HCT116 (cell line): ENCODE results near the gene HPF1. TPM values are rescaled to one million over a fixed set of nuclear protein-coding genes. Genes with fewer than 3 reads are reported as not detected.

Experiments
- ATAC-seq: fragments of 200-7000 bp; cut with Tn5 transposase; 2 replicates; pipeline ENCODE4 v1.9.1; 2020; ENCODE audit warnings: mild to moderate bottlenecking, moderate library complexity
- BruUV-seq: library from RNA; stranded (reverse); fragments of 400-500 nt; replicated peaks from 2 replicates; lab custom pipeline; 2021; lab: Mats Ljungman, UMichigan
- CTCF ChIA-PET: fragments of 300-600 bp; sonication (Branson Sonifier 250); formaldehyde crosslinking; loops from one replicate; lab custom pipeline; 2021; ENCODE audit warnings: antibody characterized with exemption; lab: Charles Lee
- POLR2A ChIA-PET: fragments of 300-600, 350-600 bp; sonication (Branson Sonifier 250); formaldehyde crosslinking; loops from one replicate; lab custom pipeline; 2021; ENCODE audit warnings: antibody characterized with exemption; lab: Charles Lee
- RAD21 ChIA-PET, 2 experiments: fragments of 300-600 bp; sonication (Branson Sonifier 250); formaldehyde crosslinking; loops; one replicate each; lab custom pipeline; 2023; ENCODE audit warnings: low total read pairs in 2 of 2; ENCODE audit not compliant: uncharacterized antibody in 2 of 2, unreplicated experiment in 2 of 2, low non-redundant PET in 1 of 2; lab: Charles Lee
- DNase-seq: peaks from one replicate; pipeline ENCODE4 v3.0.0-alpha.2; 2010; ENCODE audit warnings: low read depth, low spot score
- H2AFZ ChIP-seq: fragments of 200-600 bp; shearing (Covaris generic), sonication (generic); 2 replicates; pipeline ENCODE4 v1.6.1; 2017; ENCODE audit warnings: low read depth, mixed run types, mixed read lengths, antibody characterized with exemption, low read length; ENCODE audit not compliant: poor library complexity, severe bottlenecking
- H3K27ac ChIP-seq: 2 replicates; pipeline ENCODE4 v1.5.1; 2012; ENCODE audit warnings: low read depth, low read length
- H3K27me3 ChIP-seq: fragments of 200-600 bp; sonication (generic); 2 replicates; pipeline ENCODE4 v1.6.1; 2016; ENCODE audit warnings: mixed run types, low read length, mixed read lengths; ENCODE audit not compliant: insufficient read depth
- H3K36me3 ChIP-seq, 2 experiments: fragments of 200-500 bp in 1 of 2; fragments of 200-600 bp in 1 of 2; sonication (Bioruptor generic) in 1 of 2; sonication (generic) in 1 of 2; 2 replicates each; pipeline versions ENCODE4 v1.5.1 to v1.6.1; 2014 to 2016; ENCODE audit warnings: low read length in 2 of 2, inconsistent platforms in 1 of 2, mixed read lengths in 1 of 2, mixed run types in 1 of 2; ENCODE audit not compliant: insufficient read depth in 2 of 2, control insufficient read depth in 1 of 2
- H3K4me1 ChIP-seq, 2 experiments: fragments of 200-600 bp in 1 of 2; sonication (generic) in 1 of 2; 2 replicates each; pipeline versions ENCODE4 v1.5.1 to v1.6.1; 2012 to 2017; ENCODE audit warnings: low read length in 2 of 2, inconsistent platforms in 1 of 2, mild to moderate bottlenecking in 1 of 2, mixed read lengths in 1 of 2, mixed run types in 1 of 2, moderate library complexity in 1 of 2; ENCODE audit not compliant: insufficient read depth in 2 of 2, control insufficient read depth in 1 of 2
- H3K4me2 ChIP-seq: fragments of 200-600 bp; sonication (generic); 2 replicates; pipeline ENCODE4 v1.6.1; 2017; ENCODE audit warnings: mixed run types, low read length, mixed read lengths
- H3K4me3 ChIP-seq, 2 experiments: fragments of 200-600 bp in 1 of 2; sonication (generic) in 1 of 2; replicated peaks in 1 of 2; 2 replicates each; pipeline ENCODE4 v1.5.1; 2011 to 2016; ENCODE audit warnings: low read length in 2 of 2, control low read depth in 1 of 2, low read depth in 1 of 2, mild to moderate bottlenecking in 1 of 2, mixed read lengths in 1 of 2, mixed run types in 1 of 2
- H3K79me2 ChIP-seq: fragments of 200-600 bp; sonication (generic); 2 replicates; pipeline ENCODE4 v1.6.1; 2017; ENCODE audit warnings: mild to moderate bottlenecking, mixed run types, low read length, moderate library complexity, mixed read lengths; ENCODE audit not compliant: insufficient read depth
- H3K9ac ChIP-seq: fragments of 200-600 bp; sonication (generic); 2 replicates; pipeline ENCODE4 v1.6.1; 2016; ENCODE audit warnings: low read length, mixed read lengths
- H3K9me2 ChIP-seq: fragments of 200-600 bp; sonication (generic), shearing (Covaris generic); 2 replicates; pipeline ENCODE4 v1.6.1; 2017; ENCODE audit warnings: mixed run types, mild to moderate bottlenecking, moderate library complexity; ENCODE audit not compliant: insufficient read depth
- H3K9me3 ChIP-seq, 2 experiments: fragments of 200-500 bp in 1 of 2; fragments of 200-600 bp in 1 of 2; sonication (Bioruptor generic) in 1 of 2; sonication (generic) in 1 of 2; 2 replicates each; pipeline ENCODE4 v1.6.1; 2014 to 2017; ENCODE audit warnings: low read length in 2 of 2, mixed read lengths in 2 of 2, inconsistent platforms in 1 of 2, low read depth in 1 of 2, mild to moderate bottlenecking in 1 of 2, mixed run types in 1 of 2, moderate library complexity in 1 of 2; ENCODE audit not compliant: control insufficient read depth in 1 of 2, insufficient read depth in 1 of 2
- H4K20me1 ChIP-seq: fragments of 200-600 bp; sonication (generic), shearing (Covaris generic); 2 replicates; pipeline ENCODE4 v1.6.1; 2017; ENCODE audit warnings: mixed run types, mild to moderate bottlenecking, moderate library complexity; ENCODE audit not compliant: insufficient read depth
- CBX3 ChIP-seq: IDR thresholded peaks from 2 replicates; pipeline ENCODE4 v1.6.1; 2012; ENCODE audit warnings: low read depth
- FOSL1 ChIP-seq: IDR thresholded peaks from 2 replicates; pipeline ENCODE4 v1.6.1; 2012; ENCODE audit warnings: low read depth
- POLR2A ChIP-seq: IDR thresholded peaks from 2 replicates; pipeline ENCODE4 v1.7.0; 2011; ENCODE audit warnings: borderline replicate concordance; ENCODE audit not compliant: insufficient read depth, insufficient read length; ENCODE audit errors: extremely low read depth
- SP1 ChIP-seq: IDR thresholded peaks from 2 replicates; pipeline ENCODE4 v1.6.1; 2012; ENCODE audit warnings: low read depth
- YY1 ChIP-seq: IDR thresholded peaks from 2 replicates; pipeline ENCODE4 v1.6.1; 2011; ENCODE audit warnings: low read length, low read depth, moderate library complexity, mild to moderate bottlenecking; ENCODE audit not compliant: insufficient replicate concordance; ENCODE audit errors: extremely low read depth
- ZFX ChIP-seq: fragments of 450-650 bp; IDR thresholded peaks from 2 replicates; pipeline ENCODE4 v1.6.1; 2017
- ZNF274 ChIP-seq: fragments of 200-500 bp; sonication (Bioruptor generic); IDR thresholded peaks from 2 replicates; pipeline ENCODE4 v1.6.1; 2014; ENCODE audit warnings: mild to moderate bottlenecking, low read depth, low read length, inconsistent platforms
- intact Hi-C: fragments of 100-400 bp; cut with micrococcal nuclease; formaldehyde crosslinking; loops from 2 replicates; pipeline ENCODE4 v1.10.0; 2022
- total RNA-seq: library from RNA; stranded (reverse); gene quantifications from one replicate; pipeline ENCODE4 v1.2.1, GENCODE V29; 2021; ENCODE audit not compliant: unreplicated experiment
- TF ChIP-seq, protein P1 (sequence below): IDR thresholded peaks from 2 replicates; pipeline ENCODE4 v1.6.1; 2011; ENCODE audit warnings: mild to moderate bottlenecking, low read length, moderate library complexity; ENCODE audit not compliant: insufficient replicate concordance; ENCODE audit errors: extremely low read depth
- TF ChIP-seq, protein P2 (sequence below): IDR thresholded peaks from 2 replicates; pipeline ENCODE4 v1.6.1; 2012
- TF ChIP-seq, protein P3 (sequence below): IDR thresholded peaks from 2 replicates; pipeline ENCODE4 v1.6.1; 2012; ENCODE audit warnings: low read depth

HPF1 gene
- total RNA-seq, 1 experiment from 2014 or later, result 32.6 TPM

DNA sequence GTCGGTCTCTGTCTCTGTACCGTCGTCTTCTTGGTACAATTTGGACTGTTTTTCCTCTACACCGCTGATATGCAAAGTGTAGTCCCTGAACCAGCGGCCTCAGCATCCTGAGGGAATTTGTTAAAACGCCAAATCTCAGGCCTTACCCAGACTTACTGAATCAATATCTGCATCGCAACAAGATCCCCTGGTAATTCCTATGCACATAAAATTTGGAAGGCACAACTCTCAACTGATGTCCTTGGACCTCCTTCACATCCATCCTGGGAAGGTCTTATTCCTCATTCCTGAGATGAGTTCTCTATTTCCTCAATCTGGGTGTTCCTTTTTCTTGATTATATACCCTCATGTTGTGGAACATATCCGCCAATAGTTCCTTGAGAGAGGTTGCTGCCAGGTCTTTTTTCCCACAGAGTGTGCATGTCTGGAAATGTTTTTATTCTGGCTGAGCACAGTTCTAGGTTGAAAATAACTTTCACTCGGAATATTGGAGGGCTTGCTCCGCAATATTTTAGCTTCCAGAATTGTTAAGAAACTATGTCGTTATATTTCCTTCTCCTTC, 738 bp upstream of the HPF1 start:
- ATAC-seq (no peak), DNase-seq (no peak)
- Histone ChIP-seq H2AFZ (peak overlapping the region; percentile 96), H3K27me3 (no peaks in the 10 kb centered on the region), H3K4me3 (peak overlapping the region in 1 of 2 experiments; percentile 97; a peak in 3 of 4 replicates), H4K20me1 (no peaks in the 10 kb centered on the region), H3K36me3 (no peaks in the 10 kb centered on the region), H3K9ac (peak overlapping the region; percentile 76; the same call in 1 of the 2 replicates), H3K4me1 (peaks cover 5 to 19% of the 10 kb centered on the region in 2 experiments; a peak in 2 of 4 replicates), H3K9me3 (no peaks in the 10 kb centered on the region), H3K9me2 (no peaks in the 10 kb centered on the region), H3K79me2 (peaks cover 25% of the 10 kb centered on the region), H3K27ac (no peak overlapping the region), H3K4me2 (peak overlapping the region; percentile 84)
- RAD21 ChIA-PET, result no interaction called here
- POLR2A ChIA-PET, result no interaction called here
- TF ChIP-seq YY1 (no peak), SP1 (no peak)
- TF ChIP-seq, protein P1, sequence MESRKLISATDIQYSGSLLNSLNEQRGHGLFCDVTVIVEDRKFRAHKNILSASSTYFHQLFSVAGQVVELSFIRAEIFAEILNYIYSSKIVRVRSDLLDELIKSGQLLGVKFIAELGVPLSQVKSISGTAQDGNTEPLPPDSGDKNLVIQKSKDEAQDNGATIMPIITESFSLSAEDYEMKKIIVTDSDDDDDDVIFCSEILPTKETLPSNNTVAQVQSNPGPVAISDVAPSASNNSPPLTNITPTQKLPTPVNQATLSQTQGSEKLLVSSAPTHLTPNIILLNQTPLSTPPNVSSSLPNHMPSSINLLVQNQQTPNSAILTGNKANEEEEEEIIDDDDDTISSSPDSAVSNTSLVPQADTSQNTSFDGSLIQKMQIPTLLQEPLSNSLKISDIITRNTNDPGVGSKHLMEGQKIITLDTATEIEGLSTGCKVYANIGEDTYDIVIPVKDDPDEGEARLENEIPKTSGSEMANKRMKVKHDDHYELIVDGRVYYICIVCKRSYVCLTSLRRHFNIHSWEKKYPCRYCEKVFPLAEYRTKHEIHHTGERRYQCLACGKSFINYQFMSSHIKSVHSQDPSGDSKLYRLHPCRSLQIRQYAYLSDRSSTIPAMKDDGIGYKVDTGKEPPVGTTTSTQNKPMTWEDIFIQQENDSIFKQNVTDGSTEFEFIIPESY, result no peak
- TF ChIP-seq, protein P2, sequence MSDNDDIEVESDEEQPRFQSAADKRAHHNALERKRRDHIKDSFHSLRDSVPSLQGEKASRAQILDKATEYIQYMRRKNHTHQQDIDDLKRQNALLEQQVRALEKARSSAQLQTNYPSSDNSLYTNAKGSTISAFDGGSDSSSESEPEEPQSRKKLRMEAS, result no peak
- CTCF ChIA-PET, result no interaction called here
- intact Hi-C loops, result no loop called here
- BruUV-seq, result no TSS peak

DNA sequence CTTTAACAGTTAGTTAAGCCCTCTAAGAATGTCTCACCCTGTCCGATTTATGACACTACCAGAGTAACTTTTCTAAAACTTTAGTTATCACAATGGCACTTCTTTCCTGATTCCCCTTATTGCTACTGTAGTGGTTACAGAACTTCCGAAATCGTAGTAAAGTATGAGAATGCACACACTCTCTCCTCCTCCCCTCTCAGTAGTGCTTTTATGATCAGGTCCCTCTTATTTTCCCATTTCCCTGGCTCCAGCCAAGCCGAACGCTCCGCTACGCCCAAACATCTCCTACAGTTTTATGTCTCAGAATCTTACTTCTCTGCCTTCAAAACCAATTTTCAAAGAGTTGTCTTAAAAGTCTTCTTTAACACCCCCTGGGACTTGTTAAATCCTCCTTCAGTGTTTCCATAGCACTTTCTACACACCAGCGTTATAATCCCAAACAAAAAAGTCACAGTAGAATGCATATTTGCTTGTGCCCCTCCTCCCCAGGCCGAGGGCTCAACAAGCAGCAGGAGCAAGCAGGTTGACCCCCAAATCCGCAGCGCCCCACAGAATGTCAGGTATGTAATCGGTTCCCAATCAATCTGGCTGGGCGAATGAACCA, 671 bp downstream of the HPF1 start:
- no peaks in the 10 kb centered on the region for H3K9me3 ChIP-seq
- TF ChIP-seq ZNF274 (no peak), CBX3 (no peak), ZFX (no peak), POLR2A (no peak), FOSL1 (no peak)
- TF ChIP-seq, protein P3, sequence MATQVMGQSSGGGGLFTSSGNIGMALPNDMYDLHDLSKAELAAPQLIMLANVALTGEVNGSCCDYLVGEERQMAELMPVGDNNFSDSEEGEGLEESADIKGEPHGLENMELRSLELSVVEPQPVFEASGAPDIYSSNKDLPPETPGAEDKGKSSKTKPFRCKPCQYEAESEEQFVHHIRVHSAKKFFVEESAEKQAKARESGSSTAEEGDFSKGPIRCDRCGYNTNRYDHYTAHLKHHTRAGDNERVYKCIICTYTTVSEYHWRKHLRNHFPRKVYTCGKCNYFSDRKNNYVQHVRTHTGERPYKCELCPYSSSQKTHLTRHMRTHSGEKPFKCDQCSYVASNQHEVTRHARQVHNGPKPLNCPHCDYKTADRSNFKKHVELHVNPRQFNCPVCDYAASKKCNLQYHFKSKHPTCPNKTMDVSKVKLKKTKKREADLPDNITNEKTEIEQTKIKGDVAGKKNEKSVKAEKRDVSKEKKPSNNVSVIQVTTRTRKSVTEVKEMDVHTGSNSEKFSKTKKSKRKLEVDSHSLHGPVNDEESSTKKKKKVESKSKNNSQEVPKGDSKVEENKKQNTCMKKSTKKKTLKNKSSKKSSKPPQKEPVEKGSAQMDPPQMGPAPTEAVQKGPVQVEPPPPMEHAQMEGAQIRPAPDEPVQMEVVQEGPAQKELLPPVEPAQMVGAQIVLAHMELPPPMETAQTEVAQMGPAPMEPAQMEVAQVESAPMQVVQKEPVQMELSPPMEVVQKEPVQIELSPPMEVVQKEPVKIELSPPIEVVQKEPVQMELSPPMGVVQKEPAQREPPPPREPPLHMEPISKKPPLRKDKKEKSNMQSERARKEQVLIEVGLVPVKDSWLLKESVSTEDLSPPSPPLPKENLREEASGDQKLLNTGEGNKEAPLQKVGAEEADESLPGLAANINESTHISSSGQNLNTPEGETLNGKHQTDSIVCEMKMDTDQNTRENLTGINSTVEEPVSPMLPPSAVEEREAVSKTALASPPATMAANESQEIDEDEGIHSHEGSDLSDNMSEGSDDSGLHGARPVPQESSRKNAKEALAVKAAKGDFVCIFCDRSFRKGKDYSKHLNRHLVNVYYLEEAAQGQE, result no peak
- TF ChIP-seq, protein P1, result no peak

More for the DNA sequence above, 671 bp downstream of the HPF1 start:
- H3K27ac ChIP-seq, result peak overlapping the region; percentile 55
- H3K36me3 ChIP-seq, result peaks cover 0 to 5% of the 10 kb centered on the region in 2 experiments; a peak in 1 of 4 replicates
- H2AFZ ChIP-seq, result no peak overlapping the region
- H3K4me3 ChIP-seq, result peak overlapping the region; percentile 80 to 97
- no peak for DNase-seq
- peaks cover 5 to 19% of the 10 kb centered on the region in 2 experiments; a peak in 2 of 4 replicates for H3K4me1 ChIP-seq
- intact Hi-C loops, result no loop called here
- ChIA-PET CTCF (interaction anchor here (1.2 kb wide), 1 partner anchor 8 kb away, joined by 3 read pairs; no protein-coding TSS in a partner anchor), POLR2A (no interaction called here), RAD21 (no interaction called here)
- no peaks in the 10 kb centered on the region for H4K20me1 ChIP-seq
- H3K4me2 ChIP-seq, result peak overlapping the region; percentile 84
- H3K9me2 ChIP-seq, result no peaks in the 10 kb centered on the region
- ATAC-seq, result peak; percentile 29; the same call in 1 of the 2 replicates
- H3K79me2 ChIP-seq, result peaks cover 25% of the 10 kb centered on the region
- H3K9ac ChIP-seq, result peak overlapping the region; percentile 76
- BruUV-seq, result no TSS peak
- H3K27me3 ChIP-seq, result no peaks in the 10 kb centered on the region
